HG03432 (cell line): Measurements from ENCODE around the gene CADPS2.
"Not testable (repeated sequence)": the region's sequence is repeated elsewhere in the genome, so short reads cannot be mapped to it uniquely, and the experiment has no call there.

ENCODE experiments used
- ATAC-seq: cut with Tn5 transposase; IDR thresholded peaks from one replicate; pipeline ENCODE4 v1.9.1; 2021; ENCODE audit warnings: mild to moderate bottlenecking, moderate library complexity; ENCODE audit not compliant: unreplicated experiment

CADPS2 gene

GRCh38 chr7:122302761-122303530 is 583.3 kb downstream of the CADPS2 start:
- ATAC-seq: no peak

DNA sequence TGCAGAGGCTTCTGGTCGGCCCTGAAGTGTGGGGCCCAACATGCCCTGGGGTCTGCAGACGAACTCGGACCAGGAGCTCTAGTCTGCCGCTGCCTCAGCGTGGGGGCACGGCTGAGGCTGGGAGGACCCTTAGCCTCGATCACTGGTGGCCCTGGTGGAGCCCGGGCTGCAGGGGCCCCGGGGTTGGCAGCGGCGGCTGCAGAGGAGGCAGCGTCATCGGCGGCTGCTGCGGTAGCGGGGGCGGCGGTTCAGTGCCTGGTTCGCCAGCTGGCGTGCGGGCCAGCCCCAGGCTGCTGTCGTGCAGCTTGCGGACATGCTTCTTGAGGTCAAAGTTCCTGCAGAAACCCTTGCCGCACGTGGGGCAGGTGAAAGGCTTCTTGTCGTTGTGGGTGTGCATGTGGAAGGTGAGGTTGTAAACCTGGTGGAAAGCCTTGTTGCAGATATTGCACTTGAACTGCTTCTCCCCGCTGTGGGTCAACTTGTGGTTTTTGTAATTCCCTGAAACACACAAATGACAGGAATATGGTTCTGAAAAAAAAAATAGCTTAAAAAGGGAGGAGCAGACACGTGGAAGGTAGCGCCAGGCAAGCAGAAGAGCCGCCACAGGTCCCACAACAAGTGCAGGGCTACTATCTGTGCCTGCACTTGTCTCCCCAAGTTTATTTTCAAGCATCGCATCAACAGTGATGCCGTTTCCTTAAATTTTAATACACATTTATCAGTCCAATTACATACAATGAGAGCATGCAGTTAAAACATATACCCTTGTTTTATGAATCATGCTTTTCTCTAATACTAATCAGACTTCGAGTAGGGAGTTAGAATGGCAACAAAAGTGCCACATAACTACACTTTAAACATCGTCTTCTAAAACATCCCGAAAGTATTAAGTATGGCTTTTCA is 584.2 kb downstream of the CADPS2 start:
- ATAC-seq: no peak

- ATAC-seq: no peak
These were observed 585.1 kb downstream of the CADPS2 start for GRCh38 chr7:122300956-122301833.

DNA sequence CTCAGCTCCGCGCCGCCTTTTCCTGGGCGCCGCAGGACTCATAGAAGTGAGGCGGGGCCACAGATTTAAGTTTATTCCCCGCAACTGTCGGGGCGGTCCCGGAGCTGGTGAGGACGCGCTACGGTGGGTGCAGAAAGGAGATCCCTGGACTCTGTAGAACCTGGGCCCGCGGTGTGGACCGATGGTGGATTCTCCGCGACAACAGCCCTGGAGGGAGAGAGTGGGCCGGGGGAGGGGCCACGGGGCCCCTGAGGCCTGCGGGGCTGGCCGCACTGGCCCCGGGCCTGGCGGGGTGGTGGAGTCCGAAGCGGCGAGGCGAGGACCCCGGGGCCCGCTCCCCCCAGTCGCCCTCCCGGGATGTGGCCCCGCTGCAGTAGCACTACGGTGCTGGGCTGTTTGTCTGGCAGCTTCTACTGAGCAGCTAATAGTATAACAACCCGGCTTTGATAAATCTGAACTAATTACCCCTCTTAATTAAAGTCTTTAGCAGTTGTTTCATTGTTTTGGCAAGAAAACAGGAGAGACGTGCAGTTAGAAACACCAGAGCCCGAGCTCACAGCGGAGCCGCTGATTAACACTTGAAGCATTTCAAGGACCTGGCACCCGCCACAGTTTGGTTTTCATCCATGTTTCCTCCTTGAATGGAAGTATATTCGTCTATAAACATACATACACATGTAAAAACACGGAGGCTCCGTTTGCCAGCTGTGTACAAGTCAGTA is 585.9 kb downstream of the CADPS2 start:
- ATAC-seq: no peak

DNA sequence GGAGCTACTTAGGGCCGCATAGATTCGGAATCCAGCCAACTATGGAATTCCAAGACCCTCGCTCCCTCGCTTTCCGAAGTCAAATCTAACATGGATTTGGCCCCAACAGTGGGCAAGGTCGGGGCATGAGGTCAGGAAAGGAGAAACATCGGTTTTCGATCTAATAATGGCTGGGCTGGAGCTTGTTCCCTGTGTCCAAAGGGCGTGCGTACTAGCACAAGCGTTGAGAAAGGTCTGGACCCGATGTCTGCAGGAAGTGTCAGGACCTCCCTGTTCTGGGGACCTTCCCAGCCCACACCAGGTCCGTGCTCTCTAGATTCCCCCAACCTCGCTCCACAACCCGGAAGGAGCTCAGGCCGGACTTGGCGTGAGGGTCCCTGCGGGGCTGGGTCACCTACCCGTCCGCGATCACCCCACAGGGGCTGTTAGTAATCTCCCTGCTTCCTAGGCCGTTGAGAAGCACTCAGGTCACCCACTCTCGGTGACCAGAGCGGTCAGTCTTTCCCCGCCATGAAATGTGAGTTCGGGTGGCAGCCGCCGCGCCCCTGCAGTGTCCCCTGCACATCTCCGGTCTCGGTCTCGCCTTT is 586.5 kb downstream of the CADPS2 start:
- ATAC-seq: no peak

- ATAC-seq: no peak
These were observed 587.6 kb downstream of the CADPS2 start for GRCh38 chr7:122298618-122299017.

DNA sequence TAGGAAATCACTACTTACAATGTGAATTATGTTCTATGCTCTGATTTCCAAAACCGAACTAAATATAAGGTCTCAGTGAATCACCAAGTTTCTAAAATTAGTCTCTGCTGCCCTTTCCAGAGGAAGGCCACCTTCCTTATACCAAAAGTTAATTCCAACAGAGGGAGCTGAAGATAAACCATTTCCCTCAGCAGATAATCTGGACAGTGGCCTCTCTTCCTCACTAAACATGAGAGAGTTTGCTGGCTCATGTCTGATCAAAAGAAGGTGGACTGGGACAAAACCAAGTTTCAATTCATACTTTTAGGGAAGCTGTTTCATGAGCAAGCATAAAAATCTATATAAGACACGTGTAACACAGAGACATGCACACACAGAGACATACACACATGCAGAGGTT is 588.1 kb downstream of the CADPS2 start:
- no peak for ATAC-seq

DNA sequence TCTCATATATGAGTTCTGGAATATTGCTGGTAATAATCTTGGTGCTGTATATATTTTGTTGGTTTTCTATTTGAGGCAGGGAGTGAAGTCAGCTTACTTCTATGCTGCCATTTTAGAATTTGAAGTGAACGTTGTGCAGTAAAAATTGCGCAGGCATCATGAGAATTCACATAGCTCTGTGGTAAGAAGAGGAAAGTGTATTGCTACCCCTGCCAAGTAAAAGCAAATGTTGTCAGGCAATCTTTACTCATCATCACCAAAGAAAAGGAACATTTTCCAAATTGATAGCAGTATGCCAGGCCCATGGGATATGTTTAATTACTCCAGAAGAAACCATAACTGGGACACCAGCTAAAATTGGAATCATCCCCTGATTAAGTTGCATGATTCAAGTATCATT is 595.1 kb downstream of the CADPS2 start:
- no peak for ATAC-seq

DNA sequence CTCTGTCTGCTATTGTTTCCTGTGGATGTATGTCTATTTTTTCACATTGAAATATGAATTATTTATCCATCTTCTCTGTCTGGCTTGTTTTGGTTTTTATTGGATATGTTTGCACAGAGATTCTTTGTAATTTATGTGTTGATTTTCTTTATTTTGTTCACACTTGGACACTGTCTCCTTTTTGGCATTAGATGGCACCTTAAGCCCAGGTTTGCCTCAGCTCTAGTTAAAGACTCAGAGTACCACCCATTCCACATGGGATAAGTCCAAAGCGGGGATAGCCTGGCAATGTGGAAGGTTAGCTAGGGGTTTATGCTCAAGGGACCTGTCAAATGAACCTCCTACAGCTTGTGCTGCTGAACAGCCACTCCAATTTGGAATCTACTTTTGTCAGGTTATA is 595.8 kb downstream of the CADPS2 start:
- ATAC-seq: no peak

DNA sequence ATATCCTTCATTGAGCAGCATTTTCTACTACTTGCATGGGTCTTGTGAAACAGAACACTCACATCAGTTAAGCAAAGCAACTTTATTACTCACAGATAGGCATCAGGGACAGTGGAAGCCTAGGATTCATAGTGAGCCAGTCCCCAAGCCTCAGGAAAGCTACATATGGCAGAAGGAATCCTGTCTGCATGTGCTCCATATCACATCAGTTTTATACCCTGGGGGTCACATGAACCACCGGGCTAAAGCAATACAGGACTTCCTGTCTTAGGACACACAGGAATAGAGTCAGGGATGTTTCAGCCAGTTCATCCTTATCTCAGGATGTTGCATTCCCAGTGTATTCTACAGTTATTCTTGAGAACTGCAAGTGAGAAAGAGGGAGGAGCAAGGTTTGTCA is 596.8 kb downstream of the CADPS2 start:
- ATAC-seq: no peak

- not testable (repeated sequence) for ATAC-seq
These were observed 601.7 kb downstream of the CADPS2 start for GRCh38 chr7:122284608-122285007.

- ATAC-seq: no peak
These were observed 613.1 kb downstream of the CADPS2 start for GRCh38 chr7:122273117-122273516.

DNA sequence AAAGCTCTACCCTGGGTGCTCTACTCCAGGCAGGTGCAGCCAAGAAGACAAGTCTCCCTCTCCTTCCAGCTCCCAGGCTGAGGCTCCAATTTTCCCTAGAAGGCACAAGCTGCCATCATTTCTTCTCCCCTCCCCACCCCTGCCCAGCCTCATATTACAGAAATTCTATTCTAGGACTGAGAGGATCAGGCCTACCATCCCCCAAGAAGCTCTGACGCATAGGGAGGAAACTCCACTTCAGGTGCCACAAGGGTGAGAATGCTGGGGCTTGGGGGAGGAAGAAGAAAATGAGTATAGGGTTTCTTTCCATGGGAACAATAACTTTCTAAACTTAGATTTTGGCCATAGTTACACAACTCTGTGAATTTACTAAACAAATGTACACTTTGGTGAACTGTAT is 617.0 kb downstream of the CADPS2 start:
- no peak for ATAC-seq
